GM12878 (cell line): ENCODE results near the gene TDRD10. TPM values are rescaled to one million over a fixed set of nuclear protein-coding genes. Genes with fewer than 3 reads are reported as not detected.

Experiments used
- ATAC-seq: fragments of 200-7000 bp; cut with Tn5 transposase; 3 replicates; pipeline ENCODE4 v1.9.1; 2020; ENCODE audit warnings: mild to moderate bottlenecking, moderate library complexity
- BruUV-seq: library from RNA; stranded (reverse); fragments of 400-500 nt; replicated peaks from 2 replicates; lab custom pipeline; 2021; lab: Mats Ljungman, UMichigan
- CTCF ChIA-PET: fragments of 300-600 bp; sonication (Branson Sonifier 250); formaldehyde crosslinking; extraction: SDS; loops from one replicate; lab custom pipeline; 2021; ENCODE audit warnings: inconsistent platforms; lab: Yijun Ruan, JAX
- POLR2A ChIA-PET: fragments of 350-600 bp; formaldehyde crosslinking; extraction: SDS; loops from one replicate; lab custom pipeline; 2021; ENCODE audit warnings: inconsistent platforms; lab: Charles Lee
- RAD21 ChIA-PET: fragments of 300-600 bp; sonication (Branson Sonifier 250); formaldehyde crosslinking; loops from one replicate; lab custom pipeline; 2023; ENCODE audit warnings: antibody characterized with exemption; ENCODE audit not compliant: unreplicated experiment; lab: Charles Lee
- SMC1A ChIA-PET: fragments of 300-600 bp; sonication (Branson Sonifier 250); formaldehyde crosslinking; loops from one replicate; lab custom pipeline; 2023; ENCODE audit not compliant: unreplicated experiment, uncharacterized antibody; lab: Charles Lee
- DNase-seq: peaks from one replicate; pipeline ENCODE4 v3.0.0-alpha.2; 2011; ENCODE audit warnings: low read depth, low spot score
- FAIRE-seq: peaks from 3 replicates; lab custom pipeline; 2011; peaks lifted over from hg19 to GRCh38; lab: Jason Lieb, UNC
- H2AFZ ChIP-seq: 2 replicates; pipeline ENCODE4 v1.6.0; 2011; ENCODE audit warnings: low read depth, low read length, control low read depth; ENCODE audit not compliant: control insufficient read depth
- H3K27ac ChIP-seq: 2 replicates; pipeline ENCODE4 v1.5.1; 2011; ENCODE audit warnings: control low read depth; ENCODE audit not compliant: control insufficient read depth, insufficient read depth
- H3K27me3 ChIP-seq, 2 experiments: replicated peaks in 1 of 2; 2 replicates each; pipeline versions ENCODE4 v1.6.0 to v1.6.1; 2011; ENCODE audit warnings: low read length in 1 of 2; ENCODE audit not compliant: control insufficient read depth in 2 of 2, insufficient read depth in 2 of 2
- H3K36me3 ChIP-seq, 2 experiments: 2 replicates each; pipeline ENCODE4 v1.5.1; 2011; ENCODE audit warnings: low read length in 1 of 2; ENCODE audit not compliant: control insufficient read depth in 2 of 2, insufficient read depth in 2 of 2
- H3K4me1 ChIP-seq: 2 replicates; pipeline ENCODE4 v1.6.1; 2011; ENCODE audit warnings: mild to moderate bottlenecking, low read length, moderate library complexity, mixed read lengths; ENCODE audit not compliant: control insufficient read depth, insufficient read depth
- H3K4me2 ChIP-seq: 2 replicates; pipeline ENCODE4 v1.6.0; 2011; ENCODE audit warnings: control low read depth; ENCODE audit not compliant: control insufficient read depth, insufficient read depth
- H3K4me3 ChIP-seq: fragments of 200-600 bp; sonication (generic); 2 replicates; pipeline ENCODE4 v1.5.1; 2016
- H3K79me2 ChIP-seq: 2 replicates; pipeline ENCODE4 v1.6.0; 2011; ENCODE audit warnings: low read length; ENCODE audit not compliant: control insufficient read depth, insufficient read depth
- H3K9ac ChIP-seq: 2 replicates; pipeline ENCODE4 v1.8.0; 2011; ENCODE audit warnings: low read length, control low read depth, mixed read lengths; ENCODE audit not compliant: control insufficient read depth, insufficient read depth
- H3K9me3 ChIP-seq: replicated peaks from 3 replicates; pipeline ENCODE4 v1.5.1; 2011; ENCODE audit warnings: mild to moderate bottlenecking, low read length; ENCODE audit not compliant: control insufficient read depth, insufficient read depth
- H4K20me1 ChIP-seq: 2 replicates; pipeline ENCODE4 v1.6.0; 2011; ENCODE audit not compliant: control insufficient read depth, insufficient read depth
- ELK1 ChIP-seq: IDR thresholded peaks from 2 replicates; pipeline ENCODE4 v1.6.1; 2012; ENCODE audit warnings: low read depth, low read length, improper control_type of control experiment
- FOS ChIP-seq: IDR thresholded peaks from 3 replicates; pipeline ENCODE4 v1.6.1; 2011; ENCODE audit warnings: borderline replicate concordance; ENCODE audit not compliant: insufficient read length; ENCODE audit errors: extremely low read depth
- FOXM1 ChIP-seq: IDR thresholded peaks from 2 replicates; pipeline ENCODE4 v1.6.1; 2012; ENCODE audit warnings: low read depth, mild to moderate bottlenecking, inconsistent platforms, low read length, moderate library complexity
- GATAD2B ChIP-seq: fragments of 450-650 bp; conservative IDR thresholded peaks from 2 replicates; pipeline ENCODE4 v1.6.1; 2017; ENCODE audit warnings: low read depth, mild to moderate bottlenecking, moderate library complexity
- PAX5 ChIP-seq: IDR thresholded peaks from 2 replicates; pipeline ENCODE4 v1.6.1; 2011; ENCODE audit warnings: low read depth, low read length, borderline replicate concordance
- POLR2A ChIP-seq: IDR thresholded peaks from 2 replicates; pipeline ENCODE4 v1.6.1; 2011; ENCODE audit warnings: low read depth, mild to moderate bottlenecking, low read length
- RBBP5 ChIP-seq: fragments of 200-600 bp; sonication (generic); conservative IDR thresholded peaks from 2 replicates; pipeline ENCODE4 v1.6.1; 2016
- USF1 ChIP-seq: IDR thresholded peaks from 2 replicates; pipeline ENCODE4 v1.6.1; 2011; ENCODE audit warnings: borderline replicate concordance, low read depth, mild to moderate bottlenecking, moderate library complexity, mixed read lengths, low read length; ENCODE audit not compliant: insufficient read depth; ENCODE audit errors: extremely low read length
- WGBS: methylation state at CpG from one replicate; pipeline ENCODE4 v1.1.6; 2016; ENCODE audit warnings: low lambda C conversion rate; ENCODE audit not compliant: insufficient replicate concordance, insufficient coverage; ENCODE audit errors: missing lambda C conversion rate; 5-methylcytosine and 5-hydroxymethylcytosine counted together
- in situ Hi-C: fragments of 300-500 bp; cut with MboI; formaldehyde crosslinking; loops from 9 replicates; pipeline ENCODE4 v1.14.3; 2018; ENCODE audit warnings: mixed read lengths
- intact Hi-C: fragments of 100-400 bp; cut with micrococcal nuclease; formaldehyde crosslinking; loops from one replicate; pipeline ENCODE4 v1.14.2; 2022; ENCODE audit not compliant: unreplicated experiment
- polyA plus RNA-seq, 11 experiments: library from polyadenylated mRNA; depleted of rRNA in 4 of 11; unstranded in 6 of 11; stranded (reverse) in 5 of 11; fragments of >200 nt; fragmentation: Nextera tagmentation in 4 of 11; fragmentation: Illumina TruSeq in 1 of 11; extraction: Ambion mirVana in 4 of 11; extraction: Trizol in 1 of 11; gene quantifications; 1 replicate in 1 of 11; 2 replicates in 10 of 11; pipeline versions ENCODE4 v1.2.1 to v1.2.3, GENCODE V29; 2011 to 2016; ENCODE audit warnings: inconsistent platforms in 2 of 11, missing spikeins in 2 of 11, low read depth in 1 of 11
- total RNA-seq, 4 experiments: library from RNA; depleted of rRNA in 3 of 4; stranded (reverse); fragments of >200 nt in 3 of 4; fragmentation: Illumina TruSeq in 1 of 4; extraction: Trizol in 1 of 4; gene quantifications; 2 replicates each; pipeline versions ENCODE4 v1.2.1 to v1.2.3, GENCODE V29; 2013 to 2021

The TDRD10 gene
- total and polyA plus RNA-seq, 10 of the 15 experiments (the other 5 are each of a cell fraction or from before 2014, with no cell fraction given): not detected

GRCh38 chr1:154536570-154536969, 34.6 kb downstream of the TDRD10 start:
- peaks cover 3% of the 10 kb centered on the region in 2 experiments; a peak in 2 of 4 replicates for H3K27me3 ChIP-seq
- TF ChIP-seq ELK1 (no peak), RBBP5 (no peak), USF1 (no peak), FOS (no peak), POLR2A (no peak), PAX5 (no peak), FOXM1 (no peak), GATAD2B (no peak)
- no peak overlapping the region for H3K4me3 ChIP-seq
- no TSS peak for BruUV-seq
- FAIRE-seq (no peak), ATAC-seq (no peak), DNase-seq (no peak)
- H3K36me3 ChIP-seq: no peaks in the 10 kb centered on the region
- WGBS: 37% methylated on average over 7 of the region's 7 CpGs
- H3K4me1 ChIP-seq: no peaks in the 10 kb centered on the region
- H3K79me2 ChIP-seq: no peaks in the 10 kb centered on the region
- H2AFZ ChIP-seq: no peak overlapping the region
- ChIA-PET POLR2A (no interaction called here), RAD21 (no interaction called here), CTCF (interaction anchor here (1.2 to 4.6 kb wide), 3 partner anchors 10 to 188 kb away, joined by 4 to 26 read pairs (median 16); no protein-coding TSS in a partner anchor), SMC1A (no interaction called here)
- H3K4me2 ChIP-seq: no peak overlapping the region
- no peaks in the 10 kb centered on the region for H4K20me1 ChIP-seq
- no peaks in the 10 kb centered on the region; the same call in 2 of the 3 replicates for H3K9me3 ChIP-seq
- intact Hi-C loops (no loop called here), in situ Hi-C loops (no loop called here)
- H3K9ac ChIP-seq: no peak overlapping the region
- H3K27ac ChIP-seq: no peak overlapping the region
